BLaER1 (cell line): ENCODE measurements around the gene ATXN7L1.
A peak's percentile ranks its signal among the peaks of the same experiment; 100 is the strongest.

Experiments
- H3K27ac ChIP-seq: shearing (Covaris generic); formaldehyde crosslinking; 2 replicates; pipeline ENCODE4 v1.8.1; 2022
- H3K27me3 ChIP-seq: shearing (Covaris generic); formaldehyde crosslinking; 2 replicates; pipeline ENCODE4 v1.8.1; 2022
- H3K36me3 ChIP-seq: shearing (Covaris generic); formaldehyde crosslinking; 2 replicates; pipeline ENCODE4 v1.8.1; 2022
- H3K4me1 ChIP-seq: shearing (Covaris generic); formaldehyde crosslinking; 2 replicates; pipeline ENCODE4 v1.8.1; 2022
- H3K4me2 ChIP-seq: shearing (Covaris generic); formaldehyde crosslinking; 2 replicates; pipeline ENCODE4 v1.8.1; 2022
- H3K4me3 ChIP-seq: shearing (Covaris generic); formaldehyde crosslinking; 2 replicates; pipeline ENCODE4 v1.8.1; 2022
- H3K9ac ChIP-seq: shearing (Covaris generic); formaldehyde crosslinking; 2 replicates; pipeline ENCODE4 v1.8.1; 2022
- H3K9me3 ChIP-seq: shearing (Covaris generic); formaldehyde crosslinking; 2 replicates; pipeline ENCODE4 v1.8.1; 2022
- H4K20me1 ChIP-seq: shearing (Covaris generic); formaldehyde crosslinking; 2 replicates; pipeline ENCODE4 v1.8.1; 2022
- Cebpa-rat ChIP-seq: shearing (Covaris generic); IDR thresholded peaks from 2 replicates; pipeline ENCODE4 v1.8.1; 2022

ATXN7L1 gene

GRCh38 chr7:105752671-105753275 is 123.6 kb downstream of the ATXN7L1 start:
- Histone ChIP-seq H3K4me3 (no peak overlapping the region), H4K20me1 (no peaks in the 10 kb centered on the region), H3K36me3 (no peaks in the 10 kb centered on the region), H3K27me3 (no peaks in the 10 kb centered on the region), H3K27ac (no peak overlapping the region), H3K4me1 (no peaks in the 10 kb centered on the region), H3K9ac (no peak overlapping the region), H3K9me3 (no peaks in the 10 kb centered on the region), H3K4me2 (no peak overlapping the region)
- no peak for TF ChIP-seq Cebpa-rat

GRCh38 chr7:105751054-105751453 is 125.3 kb downstream of the ATXN7L1 start:
- Histone ChIP-seq H3K4me2 (no peak overlapping the region), H3K36me3 (no peaks in the 10 kb centered on the region), H3K27ac (no peak overlapping the region), H3K4me3 (no peak overlapping the region), H3K27me3 (no peaks in the 10 kb centered on the region), H3K4me1 (no peaks in the 10 kb centered on the region), H3K9ac (no peak overlapping the region), H3K9me3 (no peaks in the 10 kb centered on the region), H4K20me1 (no peaks in the 10 kb centered on the region)
- no peak for TF ChIP-seq Cebpa-rat

GRCh38 chr7:105748701-105749100 is 127.7 kb downstream of the ATXN7L1 start:
- no peak for TF ChIP-seq Cebpa-rat
- H3K27ac ChIP-seq, result no peak overlapping the region
- H3K9ac ChIP-seq, result no peak overlapping the region
- H3K4me2 ChIP-seq, result no peak overlapping the region
- H3K36me3 ChIP-seq, result no peaks in the 10 kb centered on the region
- H3K9me3 ChIP-seq, result no peaks in the 10 kb centered on the region
- no peaks in the 10 kb centered on the region for H4K20me1 ChIP-seq
- peaks cover 7% of the 10 kb centered on the region for H3K4me1 ChIP-seq
- no peaks in the 10 kb centered on the region for H3K27me3 ChIP-seq
- no peak overlapping the region for H3K4me3 ChIP-seq

GRCh38 chr7:105745681-105746330 is 130.6 kb downstream of the ATXN7L1 start:
- no peak overlapping the region for H3K9ac ChIP-seq
- H3K36me3 ChIP-seq, result no peaks in the 10 kb centered on the region
- H3K27me3 ChIP-seq, result no peaks in the 10 kb centered on the region
- no peak overlapping the region for H3K4me3 ChIP-seq
- no peaks in the 10 kb centered on the region for H3K9me3 ChIP-seq
- peaks cover 20% of the 10 kb centered on the region for H3K4me1 ChIP-seq
- no peaks in the 10 kb centered on the region for H4K20me1 ChIP-seq
- no peak overlapping the region for H3K4me2 ChIP-seq
- no peak for TF ChIP-seq Cebpa-rat
- no peak overlapping the region for H3K27ac ChIP-seq

DNA sequence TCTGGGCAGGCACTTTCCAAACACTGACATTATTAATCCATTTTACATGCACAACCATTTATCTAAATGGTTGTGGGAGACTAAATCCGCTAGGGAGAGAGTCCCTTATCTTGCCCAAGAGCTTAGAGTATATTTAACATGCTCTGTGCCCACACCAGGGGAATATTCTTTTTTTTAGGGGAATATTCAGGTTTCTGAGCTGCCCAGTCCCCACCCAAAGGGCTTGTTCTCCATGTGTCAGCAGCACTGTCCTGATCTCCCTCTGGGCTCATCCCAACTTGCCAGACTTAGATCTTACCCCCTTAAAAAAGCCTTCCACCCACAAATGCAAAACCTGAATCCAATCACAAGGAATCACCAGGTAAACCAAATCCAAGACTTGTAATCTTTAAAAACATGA is 132.1 kb downstream of the ATXN7L1 start:
- H3K27ac ChIP-seq, result no peak overlapping the region

DNA sequence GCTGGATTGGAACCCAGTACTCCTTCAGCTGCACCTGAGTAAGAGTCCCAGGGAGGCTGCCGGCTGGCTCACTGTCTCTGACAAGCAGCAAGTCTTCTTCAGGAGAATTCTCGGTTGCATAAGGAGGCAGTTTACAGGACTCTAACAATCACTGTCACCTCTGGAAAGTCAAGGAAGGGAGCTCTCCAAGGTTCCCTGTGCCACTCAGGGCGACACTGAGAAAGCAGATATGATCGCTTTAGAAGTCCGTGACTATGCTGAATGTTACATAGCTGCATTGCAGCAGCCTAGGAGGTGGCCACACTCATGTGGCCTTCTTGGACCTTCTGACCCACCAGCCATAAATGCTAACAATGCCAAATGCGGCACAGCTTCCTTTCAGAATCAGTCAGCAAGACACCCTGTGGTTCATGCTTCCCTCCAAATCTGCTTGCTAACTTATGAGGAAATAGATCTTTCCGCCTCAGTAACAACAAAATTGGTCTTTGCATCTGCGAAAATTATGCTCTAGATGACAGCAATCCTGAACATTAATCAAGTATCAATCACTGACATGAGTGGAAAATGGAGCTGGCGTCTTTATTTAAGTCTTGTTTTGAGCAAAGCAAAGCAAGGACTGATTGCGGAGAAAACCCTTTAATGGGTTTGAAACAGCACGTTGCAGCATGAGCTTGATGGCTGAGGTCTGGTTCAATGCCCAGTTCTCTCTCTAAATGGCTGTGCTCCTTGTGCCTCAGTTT is 132.9 kb downstream of the ATXN7L1 start:
- H3K4me2 ChIP-seq, result peak overlapping the region; percentile 23
- no peak for TF ChIP-seq Cebpa-rat
- no peaks in the 10 kb centered on the region for H3K27me3 ChIP-seq
- no peaks in the 10 kb centered on the region for H3K36me3 ChIP-seq
- H3K4me1 ChIP-seq, result peaks cover 20% of the 10 kb centered on the region
- H3K4me3 ChIP-seq, result no peak overlapping the region
- no peaks in the 10 kb centered on the region for H3K9me3 ChIP-seq
- no peaks in the 10 kb centered on the region for H4K20me1 ChIP-seq
- H3K27ac ChIP-seq, result no peak overlapping the region
- H3K9ac ChIP-seq, result no peak overlapping the region

More for the DNA sequence above, 132.1 kb downstream of the ATXN7L1 start:
- Histone ChIP-seq H3K9ac (no peak overlapping the region), H3K9me3 (no peaks in the 10 kb centered on the region), H3K27me3 (no peaks in the 10 kb centered on the region), H3K4me1 (peaks cover 20% of the 10 kb centered on the region), H3K36me3 (no peaks in the 10 kb centered on the region), H3K4me3 (no peak overlapping the region), H4K20me1 (no peaks in the 10 kb centered on the region), H3K4me2 (no peak overlapping the region)
- no peak for TF ChIP-seq Cebpa-rat

- TF ChIP-seq Cebpa-rat, result no peak
- Histone ChIP-seq H3K27ac (no peak overlapping the region), H3K9ac (no peak overlapping the region), H3K4me2 (peak overlapping the region; percentile 23), H3K9me3 (no peaks in the 10 kb centered on the region), H3K4me3 (no peak overlapping the region), H3K27me3 (no peaks in the 10 kb centered on the region), H3K36me3 (no peaks in the 10 kb centered on the region), H3K4me1 (peaks cover 20% of the 10 kb centered on the region), H4K20me1 (no peaks in the 10 kb centered on the region)
These were observed 133.6 kb downstream of the ATXN7L1 start for GRCh38 chr7:105742787-105743186.

- Histone ChIP-seq H3K4me3 (no peak overlapping the region), H3K4me2 (no peak overlapping the region), H3K9me3 (no peaks in the 10 kb centered on the region), H3K36me3 (no peaks in the 10 kb centered on the region), H3K27ac (no peak overlapping the region), H3K27me3 (no peaks in the 10 kb centered on the region), H3K4me1 (peaks cover 20% of the 10 kb centered on the region), H4K20me1 (no peaks in the 10 kb centered on the region), H3K9ac (no peak overlapping the region)
- TF ChIP-seq Cebpa-rat, result no peak
These were observed 134.4 kb downstream of the ATXN7L1 start for GRCh38 chr7:105741982-105742381.

DNA sequence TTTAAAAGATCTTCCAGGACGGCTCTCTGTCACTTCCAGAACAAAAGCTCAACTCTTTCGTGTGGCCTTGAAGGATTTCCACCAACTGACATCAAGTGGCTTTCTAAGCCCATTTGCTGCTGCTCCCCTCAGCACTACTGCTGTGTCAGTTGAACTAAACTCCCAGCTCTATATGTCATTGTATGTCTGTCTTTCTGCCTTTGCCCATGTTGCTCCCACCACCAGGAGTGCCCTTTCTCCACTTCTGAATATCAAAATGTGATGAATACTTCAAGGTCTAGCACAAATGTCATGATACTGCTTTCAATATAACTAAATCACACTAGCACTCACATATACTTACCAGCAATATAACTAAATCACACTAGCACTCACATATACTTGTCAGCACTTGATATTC is 138.3 kb downstream of the ATXN7L1 start:
- no peak for TF ChIP-seq Cebpa-rat
- Histone ChIP-seq H3K4me2 (no peak overlapping the region), H3K4me3 (no peak overlapping the region), H3K9me3 (no peaks in the 10 kb centered on the region), H3K27me3 (no peaks in the 10 kb centered on the region), H3K4me1 (peaks cover 8% of the 10 kb centered on the region), H3K9ac (no peak overlapping the region), H3K27ac (no peak overlapping the region), H4K20me1 (no peaks in the 10 kb centered on the region), H3K36me3 (no peaks in the 10 kb centered on the region)

DNA sequence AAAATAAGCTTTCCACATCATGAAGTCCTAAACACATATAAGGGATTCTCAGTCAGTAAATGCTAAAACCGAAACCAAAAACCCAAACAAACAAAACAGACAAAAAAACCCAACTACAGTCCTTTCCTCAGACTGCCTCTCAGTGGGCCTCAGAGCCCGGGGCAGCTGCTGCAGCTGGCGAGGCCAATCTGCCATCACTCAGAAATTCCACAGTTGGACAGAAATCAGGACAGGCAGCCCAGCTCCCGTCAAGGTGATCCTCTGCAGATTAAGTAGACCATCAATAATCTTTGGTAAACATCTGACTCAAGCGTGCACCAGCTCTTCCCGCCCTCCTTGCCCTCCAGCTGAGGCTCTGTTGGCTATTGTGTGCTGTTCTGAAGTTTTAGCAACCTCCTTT is 142.2 kb downstream of the ATXN7L1 start:
- Histone ChIP-seq H3K36me3 (no peaks in the 10 kb centered on the region), H3K9me3 (no peaks in the 10 kb centered on the region), H3K27ac (no peak overlapping the region), H3K4me2 (no peak overlapping the region), H3K9ac (no peak overlapping the region), H4K20me1 (no peaks in the 10 kb centered on the region), H3K4me3 (no peak overlapping the region), H3K4me1 (no peaks in the 10 kb centered on the region), H3K27me3 (no peaks in the 10 kb centered on the region)
- no peak for TF ChIP-seq Cebpa-rat
